Activated T-cell treated with anti-CD3 and anti-CD28 coated beads, Interleukin-2, amount 50 U/mL, for 24 hours (primary cell): ENCODE data around the gene AGAP1.

Experiments used
- DNase-seq: peaks from one replicate; pipeline ENCODE4 v3.0.0-alpha.2; 2020
- H3K27ac Mint-ChIP-seq: 2 replicates; pipeline ENCODE4 v1.8.0; 2020; ENCODE audit warnings: mild to moderate bottlenecking, mixed read lengths
- H3K27me3 Mint-ChIP-seq: 2 replicates; pipeline ENCODE4 v1.8.0; 2020; ENCODE audit warnings: mixed read lengths
- H3K36me3 Mint-ChIP-seq: 2 replicates; pipeline ENCODE4 v1.8.0; 2020; ENCODE audit warnings: low read depth, mixed read lengths
- H3K4me1 Mint-ChIP-seq: 2 replicates; pipeline ENCODE4 v1.8.0; 2020; ENCODE audit warnings: low read depth, mixed read lengths
- H3K4me3 Mint-ChIP-seq: 2 replicates; pipeline ENCODE4 v1.8.0; 2020; ENCODE audit warnings: mild to moderate bottlenecking, moderate library complexity, mixed read lengths
- H3K9me3 Mint-ChIP-seq: 2 replicates; pipeline ENCODE4 v1.8.0; 2020; ENCODE audit warnings: mixed read lengths

AGAP1 gene

GRCh38 chr2:235860871-235861270 is 367.0 kb downstream of the AGAP1 start:
- no peak for DNase-seq
- no peaks in the 10 kb centered on the region for H3K9me3 Mint-ChIP-seq
- no peak overlapping the region for H3K27ac Mint-ChIP-seq
- H3K36me3 Mint-ChIP-seq = no peaks in the 10 kb centered on the region
- no peak overlapping the region for H3K4me3 Mint-ChIP-seq
- H3K4me1 Mint-ChIP-seq = no peaks in the 10 kb centered on the region
- H3K27me3 Mint-ChIP-seq = peaks cover 26% of the 10 kb centered on the region

- Mint-ChIP-seq H3K4me3 (no peak overlapping the region), H3K9me3 (no peaks in the 10 kb centered on the region), H3K27ac (no peak overlapping the region), H3K36me3 (no peaks in the 10 kb centered on the region), H3K27me3 (peaks cover 31% of the 10 kb centered on the region), H3K4me1 (no peaks in the 10 kb centered on the region)
- no peak for DNase-seq
These were observed 367.5 kb downstream of the AGAP1 start for GRCh38 chr2:235861383-235861782.

- Mint-ChIP-seq H3K4me1 (no peaks in the 10 kb centered on the region), H3K27me3 (peaks cover 38% of the 10 kb centered on the region), H3K9me3 (no peaks in the 10 kb centered on the region), H3K27ac (no peak overlapping the region), H3K36me3 (no peaks in the 10 kb centered on the region), H3K4me3 (no peak overlapping the region)
- DNase-seq = no peak
These were observed 369.6 kb downstream of the AGAP1 start for GRCh38 chr2:235863414-235863813.

- Mint-ChIP-seq H3K4me1 (no peaks in the 10 kb centered on the region), H3K4me3 (no peak overlapping the region)
These were observed 370.5 kb downstream of the AGAP1 start for GRCh38 chr2:235864302-235864701.

GRCh38 chr2:235864733-235865515 is 371.1 kb downstream of the AGAP1 start:
- DNase-seq = no peak
- H3K36me3 Mint-ChIP-seq = no peaks in the 10 kb centered on the region
- no peak overlapping the region for H3K4me3 Mint-ChIP-seq
- H3K27ac Mint-ChIP-seq = no peak overlapping the region
- peaks cover 38% of the 10 kb centered on the region for H3K27me3 Mint-ChIP-seq
- no peaks in the 10 kb centered on the region for H3K4me1 Mint-ChIP-seq
- no peaks in the 10 kb centered on the region for H3K9me3 Mint-ChIP-seq

More at GRCh38 chr2:235864302-235864701, 370.5 kb downstream of the AGAP1 start:
- H3K9me3 Mint-ChIP-seq = no peaks in the 10 kb centered on the region
- H3K27ac Mint-ChIP-seq = no peak overlapping the region
- no peak for DNase-seq
- peaks cover 38% of the 10 kb centered on the region for H3K27me3 Mint-ChIP-seq
- no peaks in the 10 kb centered on the region for H3K36me3 Mint-ChIP-seq

- Mint-ChIP-seq H3K9me3 (peaks cover 6% of the 10 kb centered on the region), H3K4me3 (no peak overlapping the region), H3K27ac (no peak overlapping the region), H3K4me1 (no peaks in the 10 kb centered on the region), H3K27me3 (peaks cover 38% of the 10 kb centered on the region), H3K36me3 (no peaks in the 10 kb centered on the region)
- DNase-seq = no peak
These were observed 372.5 kb downstream of the AGAP1 start for GRCh38 chr2:235866373-235866772.

GRCh38 chr2:235868224-235868623 is 374.4 kb downstream of the AGAP1 start:
- no peak for DNase-seq
- Mint-ChIP-seq H3K4me3 (no peak overlapping the region), H3K36me3 (no peaks in the 10 kb centered on the region), H3K27ac (no peak overlapping the region), H3K4me1 (no peaks in the 10 kb centered on the region), H3K27me3 (peaks cover 36% of the 10 kb centered on the region), H3K9me3 (peaks cover 8% of the 10 kb centered on the region)

- Mint-ChIP-seq H3K9me3 (peaks cover 8% of the 10 kb centered on the region), H3K4me3 (no peak overlapping the region), H3K27me3 (peaks cover 32% of the 10 kb centered on the region), H3K27ac (no peak overlapping the region), H3K36me3 (no peaks in the 10 kb centered on the region), H3K4me1 (no peaks in the 10 kb centered on the region)
- no peak for DNase-seq
These were observed 374.8 kb downstream of the AGAP1 start for GRCh38 chr2:235868645-235869044.

GRCh38 chr2:235870515-235870914 is 376.7 kb downstream of the AGAP1 start:
- no peak overlapping the region for H3K27ac Mint-ChIP-seq
- H3K36me3 Mint-ChIP-seq = no peaks in the 10 kb centered on the region
- no peak for DNase-seq
- peaks cover 8% of the 10 kb centered on the region for H3K9me3 Mint-ChIP-seq
- H3K4me3 Mint-ChIP-seq = no peak overlapping the region
- no peaks in the 10 kb centered on the region for H3K4me1 Mint-ChIP-seq
- peaks cover 16% of the 10 kb centered on the region for H3K27me3 Mint-ChIP-seq

- Mint-ChIP-seq H3K27me3 (peaks cover 5% of the 10 kb centered on the region), H3K4me3 (no peak overlapping the region), H3K36me3 (no peaks in the 10 kb centered on the region), H3K27ac (no peak overlapping the region), H3K4me1 (no peaks in the 10 kb centered on the region), H3K9me3 (peaks cover 3% of the 10 kb centered on the region)
- DNase-seq = no peak
These were observed 382.3 kb downstream of the AGAP1 start for GRCh38 chr2:235876099-235876679.

- no peaks in the 10 kb centered on the region for H3K9me3 Mint-ChIP-seq
- no peak overlapping the region for H3K4me3 Mint-ChIP-seq
- no peaks in the 10 kb centered on the region for H3K36me3 Mint-ChIP-seq
- no peak overlapping the region for H3K27ac Mint-ChIP-seq
- no peak for DNase-seq
- peaks cover 5% of the 10 kb centered on the region for H3K27me3 Mint-ChIP-seq
- no peaks in the 10 kb centered on the region for H3K4me1 Mint-ChIP-seq
These were observed 383.5 kb downstream of the AGAP1 start for GRCh38 chr2:235877275-235877802.

- no peak for DNase-seq
- Mint-ChIP-seq H3K27me3 (peaks cover 5% of the 10 kb centered on the region), H3K4me3 (no peak overlapping the region), H3K4me1 (no peaks in the 10 kb centered on the region), H3K9me3 (no peaks in the 10 kb centered on the region), H3K27ac (no peak overlapping the region), H3K36me3 (no peaks in the 10 kb centered on the region)
These were observed 385.3 kb downstream of the AGAP1 start for GRCh38 chr2:235879116-235879515.

GRCh38 chr2:235883675-235884074 is 389.8 kb downstream of the AGAP1 start:
- Mint-ChIP-seq H3K27me3 (no peaks in the 10 kb centered on the region), H3K36me3 (no peaks in the 10 kb centered on the region), H3K9me3 (no peaks in the 10 kb centered on the region), H3K27ac (no peak overlapping the region), H3K4me3 (no peak overlapping the region), H3K4me1 (no peaks in the 10 kb centered on the region)
- no peak for DNase-seq

- Mint-ChIP-seq H3K4me1 (no peaks in the 10 kb centered on the region), H3K9me3 (no peaks in the 10 kb centered on the region), H3K27me3 (peaks cover 2% of the 10 kb centered on the region), H3K36me3 (no peaks in the 10 kb centered on the region), H3K27ac (no peak overlapping the region), H3K4me3 (no peak overlapping the region)
- DNase-seq = no peak
These were observed 395.4 kb downstream of the AGAP1 start for GRCh38 chr2:235889302-235889630.

GRCh38 chr2:235893129-235893698 is 399.4 kb downstream of the AGAP1 start:
- no peaks in the 10 kb centered on the region for H3K9me3 Mint-ChIP-seq
- no peak overlapping the region for H3K4me3 Mint-ChIP-seq
- H3K36me3 Mint-ChIP-seq = no peaks in the 10 kb centered on the region
- H3K27me3 Mint-ChIP-seq = peaks cover 2% of the 10 kb centered on the region
- H3K4me1 Mint-ChIP-seq = no peaks in the 10 kb centered on the region
- H3K27ac Mint-ChIP-seq = no peak overlapping the region
- DNase-seq = no peak
